Activated B cell treated with CpG ODN at 0.5 μM for 24 hours (primary cell): ENCODE measurements around the gene KRT76. TPM values are rescaled to one million over a fixed set of nuclear protein-coding genes. Genes with fewer than 3 reads are reported as not detected.

Experiments
- ATAC-seq: fragments of 200-7000 bp; cut with Tn5 transposase; one replicate; pipeline ENCODE4 v1.10.0; 2021; ENCODE audit warnings: low read depth, mild to moderate bottlenecking, moderate library complexity
- CTCF ChIA-PET: fragments of 350-600 bp; sonication (Branson Sonifier 250); formaldehyde crosslinking; loops from one replicate; lab custom pipeline; 2021; ENCODE audit warnings: antibody characterized with exemption; lab: Charles Lee
- POLR2A ChIA-PET: fragments of 350-600 bp; sonication (Branson Sonifier 250); formaldehyde crosslinking; loops from one replicate; lab custom pipeline; 2021; ENCODE audit warnings: antibody characterized with exemption; lab: Charles Lee
- DNase-seq: peaks from one replicate; pipeline ENCODE4 v3.0.0; 2022
- H3K27ac Mint-ChIP-seq: one replicate; pipeline ENCODE4 v1.8.0; 2020; ENCODE audit warnings: mixed read lengths
- H3K27me3 Mint-ChIP-seq: one replicate; pipeline ENCODE4 v1.8.0; 2021; ENCODE audit warnings: mixed read lengths
- H3K36me3 Mint-ChIP-seq: one replicate; pipeline ENCODE4 v1.8.0; 2021; ENCODE audit warnings: low read depth, mixed read lengths
- H3K4me1 Mint-ChIP-seq: one replicate; pipeline ENCODE4 v1.8.0; 2021; ENCODE audit warnings: mixed read lengths
- H3K4me3 Mint-ChIP-seq: one replicate; pipeline ENCODE4 v1.8.0; 2020; ENCODE audit warnings: mild to moderate bottlenecking, mixed read lengths
- H3K9me3 Mint-ChIP-seq: one replicate; pipeline ENCODE4 v1.8.0; 2020; ENCODE audit warnings: mixed read lengths
- CTCF ChIP-seq: fragments of 200-600 bp; IDR thresholded peaks from one replicate; pipeline ENCODE4 v1.8.0; 2022; ENCODE audit warnings: antibody characterized with exemption, mild to moderate bottlenecking
- intact Hi-C: fragments of 100-400 bp; cut with micrococcal nuclease; formaldehyde crosslinking; loops from one replicate; pipeline ENCODE4 v1.15.1; 2024
- total RNA-seq: library from RNA; stranded (reverse); gene quantifications from 2 replicates; pipeline ENCODE4 v1.2.3, GENCODE V29; 2022

The KRT76 gene
- total RNA-seq, 1 donor from 2014 or later: not detected

- Mint-ChIP-seq H3K36me3 (no peaks in the 10 kb centered on the region), H3K9me3 (no peaks in the 10 kb centered on the region), H3K27me3 (peaks cover 7% of the 10 kb centered on the region), H3K4me1 (no peaks in the 10 kb centered on the region), H3K27ac (no peak overlapping the region), H3K4me3 (no peak overlapping the region)
- no peak for TF ChIP-seq CTCF
- ATAC-seq: no peak
- no peak for DNase-seq
- ChIA-PET CTCF (no interaction called here), POLR2A (no interaction called here)
- intact Hi-C loops: no loop called here
These were observed 8.5 kb downstream of the KRT76 start for GRCh38 chr12:52768479-52769200.

GRCh38 chr12:52767427-52767826 lies 9.7 kb downstream of the KRT76 start:
- Mint-ChIP-seq H3K4me1 (no peaks in the 10 kb centered on the region), H3K27me3 (peaks cover 7% of the 10 kb centered on the region), H3K36me3 (no peaks in the 10 kb centered on the region), H3K9me3 (peaks cover under 1% of the 10 kb centered on the region), H3K4me3 (no peak overlapping the region), H3K27ac (no peak overlapping the region)
- TF ChIP-seq CTCF: no peak
- ChIA-PET CTCF (no interaction called here), POLR2A (no interaction called here)
- DNase-seq (no peak), ATAC-seq (no peak)
- intact Hi-C loops: no loop called here

- ChIA-PET POLR2A (no interaction called here), CTCF (no interaction called here)
- no peak for TF ChIP-seq CTCF
- intact Hi-C loops: no loop called here
- Mint-ChIP-seq H3K27me3 (peaks cover 7% of the 10 kb centered on the region), H3K27ac (no peak overlapping the region), H3K9me3 (peaks cover 3% of the 10 kb centered on the region), H3K36me3 (no peaks in the 10 kb centered on the region), H3K4me3 (no peak overlapping the region), H3K4me1 (no peaks in the 10 kb centered on the region)
- no peak for ATAC-seq
- DNase-seq: no peak
These were observed 10.1 kb downstream of the KRT76 start for GRCh38 chr12:52767020-52767379.

- Mint-ChIP-seq H3K27ac (no peak overlapping the region), H3K4me1 (no peaks in the 10 kb centered on the region), H3K9me3 (peaks cover 5% of the 10 kb centered on the region), H3K36me3 (no peaks in the 10 kb centered on the region), H3K4me3 (no peak overlapping the region), H3K27me3 (peaks cover 7% of the 10 kb centered on the region)
- TF ChIP-seq CTCF: no peak
- no peak for ATAC-seq
- intact Hi-C loops: no loop called here
- ChIA-PET POLR2A (no interaction called here), CTCF (no interaction called here)
- DNase-seq: no peak
These were observed 10.7 kb downstream of the KRT76 start for GRCh38 chr12:52766351-52767019.

- H3K4me1 Mint-ChIP-seq: no peaks in the 10 kb centered on the region
- CTCF ChIA-PET: no interaction called here
- intact Hi-C loops: no loop called here
- DNase-seq (no peak), ATAC-seq (no peak)
- POLR2A ChIA-PET: no interaction called here
- peaks cover 11% of the 10 kb centered on the region for H3K9me3 Mint-ChIP-seq
- no peak overlapping the region for H3K27ac Mint-ChIP-seq
- no peaks in the 10 kb centered on the region for H3K36me3 Mint-ChIP-seq
- peaks cover 7% of the 10 kb centered on the region for H3K27me3 Mint-ChIP-seq
- H3K4me3 Mint-ChIP-seq: no peak overlapping the region
- no peak for TF ChIP-seq CTCF
These were observed 11.4 kb downstream of the KRT76 start for GRCh38 chr12:52765702-52766101.
